A172 (cell line): ENCODE results near the gene GIT2. TPM values are rescaled to one million over a fixed set of nuclear protein-coding genes. Genes with fewer than 3 reads are reported as not detected.
"Not testable (repeated sequence)": the region's sequence is repeated elsewhere in the genome, so short reads cannot be mapped to it uniquely, and the experiment has no call there.

Source experiments
- DNase-seq: peaks from one replicate; pipeline ENCODE4 v3.0.0-alpha.2; 2015; ENCODE audit warnings: low spot score
- total RNA-seq: library from RNA; depleted of rRNA; stranded (reverse); fragments of >200 nt; shearing (Covaris generic); gene quantifications from 2 replicates; pipeline ENCODE4 v1.2.3, GENCODE V29; 2014

The GIT2 gene
- total RNA-seq, 1 experiment from 2014 or later: 30.3 TPM

GRCh38 chr12:109946913-109947312 is 49.3 kb downstream of the GIT2 start:
- no peak for DNase-seq

- peak; percentile 18 for DNase-seq
Observed at GRCh38 chr12:109946505-109946904, 49.7 kb downstream of the GIT2 start.

GRCh38 chr12:109944561-109945359 is 51.4 kb downstream of the GIT2 start:
- peak; percentile 18 for DNase-seq

- DNase-seq: no peak
Observed at GRCh38 chr12:109943811-109944210, 52.4 kb downstream of the GIT2 start.

GRCh38 chr12:109940339-109940923 is 55.7 kb downstream of the GIT2 start:
- no peak for DNase-seq

- no peak for DNase-seq
Observed at GRCh38 chr12:109939504-109939903, 56.7 kb downstream of the GIT2 start.

- DNase-seq: no peak
Observed at GRCh38 chr12:109938947-109939346, 57.2 kb downstream of the GIT2 start.

- DNase-seq: no peak
Observed at GRCh38 chr12:109937371-109937770, 58.8 kb downstream of the GIT2 start.

GRCh38 chr12:109934026-109934425 is 62.1 kb downstream of the GIT2 start:
- DNase-seq: peak; percentile 25

GRCh38 chr12:109932878-109933503 is 63.2 kb downstream of the GIT2 start:
- no peak for DNase-seq

GRCh38 chr12:109931143-109931542 is 65.0 kb downstream of the GIT2 start:
- DNase-seq: no peak

GRCh38 chr12:109930028-109930800 is 66.0 kb downstream of the GIT2 start:
- DNase-seq: no peak

GRCh38 chr12:109929326-109929725 is 66.8 kb downstream of the GIT2 start:
- not testable (repeated sequence) for DNase-seq

GRCh38 chr12:109928058-109928656 is 68.0 kb downstream of the GIT2 start:
- no peak for DNase-seq

- DNase-seq: peak; percentile 23
Observed at GRCh38 chr12:109927622-109928021, 68.5 kb downstream of the GIT2 start.

- DNase-seq: no peak
Observed at GRCh38 chr12:109926488-109927210, 69.5 kb downstream of the GIT2 start.

GRCh38 chr12:109926016-109926415 is 70.2 kb downstream of the GIT2 start:
- DNase-seq: no peak

GRCh38 chr12:109925185-109925840 is 70.9 kb downstream of the GIT2 start:
- no peak for DNase-seq

GRCh38 chr12:109923481-109924245 is 72.5 kb downstream of the GIT2 start:
- DNase-seq: no peak

GRCh38 chr12:109923038-109923437 is 73.1 kb downstream of the GIT2 start:
- DNase-seq: no peak
